Esophagus muscularis mucosa (tissue), 3 donors: ENCODE results near the gene HCFC1R1.

Experiments
- POLR2A ChIP-seq: fragments of 450-650 bp; IDR thresholded peaks from one replicate; pipeline ENCODE4 v1.6.1; 2017; ENCODE audit warnings: antibody characterized with exemption, moderate library complexity, mild to moderate bottlenecking, low read depth
- POLR2AphosphoS5 ChIP-seq, 2 donors: sonication (generic); formaldehyde crosslinking; IDR thresholded peaks; one replicate each; pipeline ENCODE4 v1.6.1; 2017; ENCODE audit warnings: antibody characterized with exemption in 2 of 2
- TF ChIP-seq, protein P1 (sequence below), 3 experiments: fragments of 200-600 bp in 2 of 3; fragments of 450-650 bp in 1 of 3; sonication (generic) in 2 of 3; IDR thresholded peaks; one replicate each; pipeline ENCODE4 v1.5.1; 2017 to 2019; ENCODE audit warnings: antibody characterized with exemption in 3 of 3, mild to moderate bottlenecking in 2 of 3, moderate library complexity in 1 of 3

GRCh38 chr16:3021449-3022207 is 2.1 kb downstream of the HCFC1R1 start:
- TF ChIP-seq, protein P1, sequence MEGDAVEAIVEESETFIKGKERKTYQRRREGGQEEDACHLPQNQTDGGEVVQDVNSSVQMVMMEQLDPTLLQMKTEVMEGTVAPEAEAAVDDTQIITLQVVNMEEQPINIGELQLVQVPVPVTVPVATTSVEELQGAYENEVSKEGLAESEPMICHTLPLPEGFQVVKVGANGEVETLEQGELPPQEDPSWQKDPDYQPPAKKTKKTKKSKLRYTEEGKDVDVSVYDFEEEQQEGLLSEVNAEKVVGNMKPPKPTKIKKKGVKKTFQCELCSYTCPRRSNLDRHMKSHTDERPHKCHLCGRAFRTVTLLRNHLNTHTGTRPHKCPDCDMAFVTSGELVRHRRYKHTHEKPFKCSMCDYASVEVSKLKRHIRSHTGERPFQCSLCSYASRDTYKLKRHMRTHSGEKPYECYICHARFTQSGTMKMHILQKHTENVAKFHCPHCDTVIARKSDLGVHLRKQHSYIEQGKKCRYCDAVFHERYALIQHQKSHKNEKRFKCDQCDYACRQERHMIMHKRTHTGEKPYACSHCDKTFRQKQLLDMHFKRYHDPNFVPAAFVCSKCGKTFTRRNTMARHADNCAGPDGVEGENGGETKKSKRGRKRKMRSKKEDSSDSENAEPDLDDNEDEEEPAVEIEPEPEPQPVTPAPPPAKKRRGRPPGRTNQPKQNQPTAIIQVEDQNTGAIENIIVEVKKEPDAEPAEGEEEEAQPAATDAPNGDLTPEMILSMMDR (IDR thresholded peaks at IDR 0.05): peak in 2 of 3 experiments; percentile 37 to 39
- no peak for TF ChIP-seq POLR2A
- no peak for TF ChIP-seq POLR2AphosphoS5 (IDR thresholded peaks at IDR 0.05)
